Stomach smooth muscle (tissue), 2 donors: ENCODE data around the gene SLC12A5.
A peak's percentile ranks its signal among the peaks of the same experiment; 100 is the strongest.

Experiments used
- H3K27ac ChIP-seq: one replicate; pipeline ENCODE4 v1.7.0; 2013; ENCODE audit warnings: mild to moderate bottlenecking, low read length, inconsistent platforms
- H3K27me3 ChIP-seq, 2 donors: one replicate each; pipeline ENCODE4 v1.7.0; 2013; ENCODE audit warnings: low read length in 2 of 2; ENCODE audit not compliant: insufficient read depth in 2 of 2, control insufficient read depth in 1 of 2
- H3K36me3 ChIP-seq, 2 donors: one replicate each; pipeline ENCODE4 v1.7.0; 2013; ENCODE audit warnings: low read length in 2 of 2; ENCODE audit not compliant: control insufficient read depth in 2 of 2, insufficient read depth in 2 of 2
- H3K4me1 ChIP-seq: one replicate; pipeline ENCODE4 v1.7.0; 2013; ENCODE audit warnings: low read length; ENCODE audit not compliant: control insufficient read depth, insufficient read depth
- H3K4me3 ChIP-seq, 2 donors: one replicate each; pipeline ENCODE4 v1.7.0; 2013; ENCODE audit warnings: low read length in 2 of 2
- H3K9ac ChIP-seq, 2 donors: one replicate each; pipeline ENCODE4 v1.7.0; 2013; ENCODE audit warnings: low read length in 2 of 2, mild to moderate bottlenecking in 1 of 2
- H3K9me3 ChIP-seq, 2 donors: one replicate each; pipeline ENCODE4 v1.7.0; 2013; ENCODE audit warnings: low read length in 2 of 2; ENCODE audit not compliant: control insufficient read depth in 2 of 2
- donor health status: healthy.
- donor health status: Pancreatic carcinoma.

Gene SLC12A5

GRCh38 chr20:46055269-46055668 lies 26.3 kb downstream of the SLC12A5 start:
- no peak overlapping the region for H3K9ac ChIP-seq
- H3K4me1 ChIP-seq: peaks cover 16% of the 10 kb centered on the region
- H3K36me3 ChIP-seq: peaks cover 2 to 6% of the 10 kb centered on the region in 2 donors
- H3K4me3 ChIP-seq: no peak overlapping the region
- peaks cover 26 to 33% of the 10 kb centered on the region in 2 donors for H3K27me3 ChIP-seq
- no peak overlapping the region for H3K27ac ChIP-seq
- no peaks in the 10 kb centered on the region for H3K9me3 ChIP-seq

GRCh38 chr20:46056027-46056833 lies 27.2 kb downstream of the SLC12A5 start:
- Histone ChIP-seq H3K9me3 (no peaks in the 10 kb centered on the region), H3K27ac (no peak overlapping the region), H3K9ac (no peak overlapping the region), H3K4me3 (no peak overlapping the region), H3K4me1 (peaks cover 16% of the 10 kb centered on the region), H3K36me3 (peaks cover 10 to 14% of the 10 kb centered on the region in 2 donors), H3K27me3 (peaks cover 26 to 33% of the 10 kb centered on the region in 2 donors)

- Histone ChIP-seq H3K4me3 (peak overlapping the region in 1 of 2 donors; percentile 58), H3K27me3 (peaks cover 24 to 33% of the 10 kb centered on the region in 2 donors), H3K9ac (no peak overlapping the region), H3K9me3 (no peaks in the 10 kb centered on the region), H3K4me1 (peaks cover 17% of the 10 kb centered on the region), H3K27ac (no peak overlapping the region), H3K36me3 (peaks cover 17 to 24% of the 10 kb centered on the region in 2 donors)
Measured at GRCh38 chr20:46056970-46057855, 28.2 kb downstream of the SLC12A5 start.

- Histone ChIP-seq H3K4me3 (peak overlapping the region; percentile 27 to 58), H3K27ac (no peak overlapping the region), H3K27me3 (peaks cover 24 to 33% of the 10 kb centered on the region in 2 donors)
Measured at GRCh38 chr20:46057856-46058598, 29.0 kb downstream of the SLC12A5 start.

GRCh38 chr20:46058599-46059281 lies 29.7 kb downstream of the SLC12A5 start:
- Histone ChIP-seq H3K4me1 (peaks cover 20% of the 10 kb centered on the region), H3K9ac (no peak overlapping the region), H3K27ac (no peak overlapping the region), H3K4me3 (peak overlapping the region in 1 of 2 donors; percentile 58), H3K9me3 (no peaks in the 10 kb centered on the region), H3K27me3 (peaks cover 22 to 33% of the 10 kb centered on the region in 2 donors), H3K36me3 (peaks cover 32 to 39% of the 10 kb centered on the region in 2 donors)

More at GRCh38 chr20:46057856-46058598, 29.0 kb downstream of the SLC12A5 start:
- no peak overlapping the region for H3K9ac ChIP-seq
- peaks cover 25 to 32% of the 10 kb centered on the region in 2 donors for H3K36me3 ChIP-seq
- no peaks in the 10 kb centered on the region for H3K9me3 ChIP-seq
- H3K4me1 ChIP-seq: peaks cover 20% of the 10 kb centered on the region

GRCh38 chr20:46060301-46060881 lies 31.4 kb downstream of the SLC12A5 start:
- peaks cover 21 to 32% of the 10 kb centered on the region in 2 donors for H3K27me3 ChIP-seq
- no peaks in the 10 kb centered on the region for H3K9me3 ChIP-seq
- peaks cover 49 to 55% of the 10 kb centered on the region in 2 donors for H3K36me3 ChIP-seq
- no peak overlapping the region for H3K9ac ChIP-seq
- H3K4me1 ChIP-seq: peaks cover 20% of the 10 kb centered on the region
- H3K4me3 ChIP-seq: no peak overlapping the region
- no peak overlapping the region for H3K27ac ChIP-seq

GRCh38 chr20:46060975-46061374 lies 32.0 kb downstream of the SLC12A5 start:
- no peak overlapping the region for H3K27ac ChIP-seq
- H3K4me1 ChIP-seq: peaks cover 20% of the 10 kb centered on the region
- H3K4me3 ChIP-seq: no peak overlapping the region
- peaks cover 16 to 27% of the 10 kb centered on the region in 2 donors for H3K27me3 ChIP-seq
- peaks cover 55 to 61% of the 10 kb centered on the region in 2 donors for H3K36me3 ChIP-seq
- no peak overlapping the region for H3K9ac ChIP-seq
- H3K9me3 ChIP-seq: no peaks in the 10 kb centered on the region

- Histone ChIP-seq H3K9ac (no peak overlapping the region), H3K4me1 (peaks cover 20% of the 10 kb centered on the region), H3K36me3 (peaks cover 66 to 72% of the 10 kb centered on the region in 2 donors), H3K9me3 (no peaks in the 10 kb centered on the region), H3K27ac (no peak overlapping the region), H3K27me3 (peaks cover 5 to 15% of the 10 kb centered on the region in 2 donors), H3K4me3 (no peak overlapping the region)
Measured at GRCh38 chr20:46062151-46062550, 33.1 kb downstream of the SLC12A5 start.

- H3K9ac ChIP-seq: no peak overlapping the region
- no peak overlapping the region for H3K27ac ChIP-seq
- H3K27me3 ChIP-seq: peaks cover 4 to 10% of the 10 kb centered on the region in 2 donors
- peaks cover 18% of the 10 kb centered on the region for H3K4me1 ChIP-seq
- H3K4me3 ChIP-seq: no peak overlapping the region
- peaks cover 66 to 72% of the 10 kb centered on the region in 2 donors for H3K36me3 ChIP-seq
- no peaks in the 10 kb centered on the region for H3K9me3 ChIP-seq
Measured at GRCh38 chr20:46062621-46063020, 33.6 kb downstream of the SLC12A5 start.
